Sciatic nerve (tissue), 2 donors: ENCODE data around the gene CHRNA3. TPM values are rescaled to one million over a fixed set of nuclear protein-coding genes. Genes with fewer than 3 reads are reported as not detected.
"Not testable (repeated sequence)": the region's sequence is repeated elsewhere in the genome, so short reads cannot be mapped to it uniquely, and the experiment has no call there.

Experiments used
- ATAC-seq: fragments of 200-7000 bp; cut with Tn5 transposase; one replicate; pipeline ENCODE4 v1.9.1; 2020; ENCODE audit warnings: mild to moderate bottlenecking, moderate library complexity
- DNase-seq: peaks from one replicate; pipeline ENCODE4 v3.0.0-alpha.2; 2020; ENCODE audit warnings: low spot score
- intact Hi-C: fragments of 100-400 bp; cut with DNase I; formaldehyde crosslinking; loops from one replicate; pipeline ENCODE4 v1.14.2; 2022
- total RNA-seq: library from RNA; stranded (reverse); fragmentation: NEBNext Ultra II Directional; extraction: Animal tissue kit (Norgen Biotek cat#: 25700); gene quantifications from one replicate; pipeline ENCODE4 v1.2.1, GENCODE V29; 2021
- donor health status: DM: no; HTN: no; CAD: no.
- donor health status: DM: no; HTN: no; CAD: no.

The CHRNA3 gene
- total RNA-seq, 1 donor from 2014 or later = not detected

DNA sequence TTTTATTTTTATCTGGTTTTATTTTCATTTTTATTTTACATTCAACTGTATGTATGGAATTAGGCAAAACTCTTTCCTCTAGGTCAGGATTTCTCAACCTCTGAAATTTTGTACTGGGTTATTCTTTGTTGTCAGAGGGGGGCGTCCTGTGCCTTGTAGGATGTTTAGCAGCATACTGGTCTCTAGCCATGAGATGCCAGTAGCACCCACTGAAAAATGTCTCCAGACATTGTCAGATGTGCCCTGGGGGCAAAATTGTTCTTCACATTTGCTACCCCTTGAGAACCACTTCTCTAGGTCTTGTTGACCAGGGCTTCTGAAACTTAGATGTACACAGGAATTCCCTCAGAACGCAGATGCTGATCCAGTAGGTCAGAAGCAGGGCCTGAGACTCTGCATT, 50.1 kb downstream of the CHRNA3 start:
- ATAC-seq (no peak), DNase-seq (no peak)
- intact Hi-C loops = no loop called here

DNA sequence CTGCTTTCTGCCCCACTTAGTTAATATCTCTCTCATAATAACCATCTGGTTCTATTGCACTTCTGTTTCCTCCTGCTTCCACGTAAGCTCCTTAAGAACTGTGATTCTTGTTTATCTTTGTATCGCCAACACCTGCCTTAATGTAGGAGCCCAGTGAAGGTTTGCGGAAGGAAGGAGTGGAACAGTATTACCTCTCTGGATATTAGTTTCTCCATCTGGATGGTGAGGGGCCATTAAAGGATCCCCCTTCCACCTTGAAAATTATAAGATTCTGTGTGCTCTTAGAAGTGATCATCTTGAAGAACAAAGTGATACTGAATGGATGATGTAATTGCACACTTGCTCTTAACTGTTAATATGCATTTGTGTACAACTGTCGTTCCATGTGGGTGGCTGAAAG, 53.3 kb downstream of the CHRNA3 start:
- intact Hi-C loops = no loop called here
- DNase-seq (no peak), ATAC-seq (no peak)

DNA sequence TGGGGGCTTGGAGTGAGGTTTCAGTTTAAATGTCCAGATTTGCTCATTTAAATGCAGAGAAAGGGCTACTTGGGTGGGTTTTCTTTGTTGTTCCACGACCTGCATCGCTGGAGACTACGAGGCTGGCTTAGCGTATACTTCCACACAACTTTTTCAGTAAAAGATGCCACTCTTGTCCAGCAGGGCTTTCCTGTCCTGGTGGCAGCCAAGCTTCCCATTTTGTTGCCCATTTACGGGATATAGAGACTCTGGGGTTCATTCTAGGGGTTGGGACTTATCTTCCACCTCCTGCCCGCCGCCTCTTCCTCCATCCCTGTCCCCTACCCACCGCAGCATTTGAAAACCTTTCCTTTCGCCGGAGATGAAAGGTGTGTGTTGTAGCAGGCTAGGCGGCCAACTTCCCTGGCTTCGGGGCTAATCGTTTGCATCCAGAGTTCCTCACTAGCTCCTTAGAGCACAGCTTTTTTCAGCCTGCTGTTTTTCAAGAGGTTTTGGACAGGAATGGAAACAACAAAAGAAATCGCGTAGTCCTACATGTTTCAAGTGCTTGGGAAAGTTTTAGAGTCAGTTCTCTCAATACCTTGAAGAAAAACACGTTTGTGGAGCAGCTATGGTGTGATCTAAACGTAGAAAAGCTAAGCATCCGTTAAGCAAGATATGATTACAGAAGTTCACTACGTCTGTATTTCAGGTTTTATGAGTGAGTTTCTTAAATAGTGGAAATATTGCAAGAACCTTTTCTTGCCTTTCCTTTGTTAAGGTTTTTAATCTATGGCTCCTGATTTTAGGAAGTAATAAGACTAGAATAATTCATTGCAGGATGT, 54.6 kb downstream of the CHRNA3 start:
- intact Hi-C loops = no loop called here
- ATAC-seq = peak; percentile 7
- no peak for DNase-seq

- intact Hi-C loops = no loop called here
- ATAC-seq = peak; percentile 94
- peak; percentile 88 for DNase-seq
Observed at GRCh38 chr15:78565097-78565950, 55.5 kb downstream of the CHRNA3 start, which contains the start of gene CHRNA5. TSS of gene CHRNA5 (plus strand) at chr15:78565520. CDS start at chr15:78565720, 200 bp downstream.

- intact Hi-C loops = loop anchor here (5.0 kb wide), 1 partner anchor 1973 kb away; no protein-coding TSS in a partner anchor
- DNase-seq (no peak), ATAC-seq (no peak)
Observed at GRCh38 chr15:78564743-78565096, 56.1 kb downstream of the CHRNA3 start.

- no peak for DNase-seq
- ATAC-seq = no peak
- intact Hi-C loops = loop anchor here (5.0 kb wide), 1 partner anchor 1974 kb away; no protein-coding TSS in a partner anchor
Observed at GRCh38 chr15:78563092-78563491, 57.7 kb downstream of the CHRNA3 start.

DNA sequence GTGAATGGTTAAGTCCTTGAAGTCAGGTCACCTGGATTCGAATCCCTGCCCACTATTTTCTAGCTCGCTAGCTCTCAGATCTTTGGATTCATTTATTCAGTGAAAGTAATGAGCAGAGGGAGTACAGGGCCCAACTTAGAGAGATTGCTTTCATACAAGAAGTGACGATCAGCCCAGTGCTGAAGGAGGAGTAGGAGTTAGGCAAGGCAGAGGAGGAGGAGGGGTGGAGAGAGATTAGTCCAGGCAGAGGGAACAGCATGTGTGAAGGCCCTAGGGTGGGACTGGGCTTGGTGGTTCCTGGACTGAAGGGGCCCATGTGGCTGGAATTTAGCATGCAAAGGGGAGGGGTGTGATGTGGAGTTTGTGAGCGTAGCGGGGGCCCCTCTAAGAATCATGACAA, 59.3 kb downstream of the CHRNA3 start:
- no peak for ATAC-seq
- intact Hi-C loops = loop anchor here (5.0 kb wide), 1 partner anchor 1976 kb away; no protein-coding TSS in a partner anchor
- DNase-seq = no peak

- not testable (repeated sequence) for DNase-seq, ATAC-seq
- intact Hi-C loops = loop anchor here (5.0 kb wide), 1 partner anchor 1977 kb away; no protein-coding TSS in a partner anchor
Observed at GRCh38 chr15:78560201-78560600, 60.6 kb downstream of the CHRNA3 start.

- intact Hi-C loops = no loop called here
- no peak for ATAC-seq
- no peak for DNase-seq
Observed at GRCh38 chr15:78552597-78552996, 68.2 kb downstream of the CHRNA3 start.

GRCh38 chr15:78551902-78552301, 68.9 kb downstream of the CHRNA3 start:
- ATAC-seq (no peak), DNase-seq (no peak)
- intact Hi-C loops = no loop called here

DNA sequence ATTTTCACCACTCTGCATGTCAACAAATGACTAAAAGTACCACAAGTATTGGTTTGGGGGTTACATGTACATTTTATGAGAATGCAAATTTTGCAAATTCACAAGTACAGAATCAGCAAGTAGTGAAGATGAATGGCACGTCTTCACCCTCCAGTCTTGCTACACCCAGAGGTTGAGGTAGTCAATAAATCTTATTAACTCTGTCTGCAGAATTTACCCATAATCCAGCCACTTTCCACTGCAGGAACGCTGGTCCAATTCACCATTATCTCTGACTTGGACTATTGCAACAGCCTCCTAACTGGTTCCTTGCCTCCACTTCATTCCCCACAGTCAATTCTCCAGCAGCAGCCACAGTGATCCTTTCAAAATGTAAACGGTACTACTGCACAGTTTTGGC, 70.0 kb downstream of the CHRNA3 start:
- intact Hi-C loops = no loop called here
- no peak for DNase-seq
- no peak for ATAC-seq

DNA sequence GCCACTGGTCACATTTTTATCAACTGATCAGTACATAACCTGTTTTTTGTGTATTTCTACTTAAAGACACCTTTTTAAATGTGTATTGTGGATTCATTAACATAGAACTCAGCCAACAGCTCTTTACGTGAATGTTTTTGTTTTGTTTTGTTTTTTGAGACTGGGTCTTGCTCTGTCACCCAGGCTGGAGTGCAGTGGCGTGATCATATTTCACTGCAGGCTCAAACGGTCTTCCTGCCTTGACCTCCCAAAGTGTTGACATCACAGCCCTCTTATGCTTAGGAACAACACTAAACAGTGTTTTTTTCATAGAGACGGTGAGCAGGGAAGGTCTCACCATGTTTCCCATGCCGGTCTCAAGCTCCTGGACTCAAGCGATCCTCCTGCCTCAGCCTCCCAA, 70.6 kb downstream of the CHRNA3 start:
- no peak for DNase-seq
- no peak for ATAC-seq
- intact Hi-C loops = no loop called here

Other genes with a start within 250 kb of the CHRNA3 start
- gene IREB2, start 182.8 kb downstream of the CHRNA3 start, total RNA-seq = 65.0 TPM
- gene HYKK, start 113.4 kb downstream of the CHRNA3 start, total RNA-seq = 10.4 TPM
- 108 TPM for gene PSMA4, start 80.6 kb downstream of the CHRNA3 start, total RNA-seq
- gene CHRNA5, start 55.5 kb downstream of the CHRNA3 start, total RNA-seq = 1.8 TPM
- gene CHRNB4, start 20.2 kb upstream of the CHRNA3 start, total RNA-seq = not detected
- gene ADAMTS7, start 190.5 kb upstream of the CHRNA3 start, total RNA-seq = 16.6 TPM